G401.6 (cell line): ENCODE data around the gene CHRM2.

Experiments
- FAIRE-seq: peaks from 2 replicates; lab custom pipeline; 2012; peaks lifted over from hg19 to GRCh38; lab: Jason Lieb, UNC

Gene CHRM2

DNA sequence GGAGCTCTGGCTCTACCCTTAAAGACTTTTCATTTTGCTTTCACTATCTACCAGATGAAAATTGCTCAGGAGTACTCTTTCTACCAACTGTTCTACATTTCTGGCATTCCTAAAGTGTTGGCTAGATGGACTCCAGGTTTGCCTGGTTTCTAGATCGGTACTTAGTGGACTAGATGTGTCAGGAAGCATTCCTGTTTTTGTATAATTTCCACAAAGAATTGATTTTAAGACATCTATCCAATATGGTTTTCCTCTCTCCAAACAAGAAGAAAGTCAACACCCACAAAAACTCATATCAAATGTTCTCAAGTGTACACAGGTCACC lies 157.7 kb downstream of the CHRM2 start:
- no peak for FAIRE-seq

DNA sequence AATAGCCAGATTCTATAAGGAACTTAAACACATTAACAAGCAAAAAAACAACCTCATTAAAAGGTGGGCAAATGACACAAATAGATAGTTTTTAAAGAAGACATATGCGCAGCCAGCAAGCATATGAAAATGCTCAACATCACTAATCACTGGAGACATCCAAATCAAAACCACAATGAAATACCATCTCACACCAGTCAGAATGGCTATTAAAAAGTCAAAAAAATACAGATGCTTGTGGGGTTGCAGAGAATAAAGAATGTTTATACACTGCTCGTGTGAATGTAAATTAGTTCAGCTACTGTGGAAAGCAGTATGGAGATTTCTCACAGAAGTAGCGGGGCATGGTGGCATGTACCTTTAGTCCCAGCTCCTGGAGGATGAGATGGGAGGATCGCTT lies 164.0 kb downstream of the CHRM2 start:
- no peak for FAIRE-seq

DNA sequence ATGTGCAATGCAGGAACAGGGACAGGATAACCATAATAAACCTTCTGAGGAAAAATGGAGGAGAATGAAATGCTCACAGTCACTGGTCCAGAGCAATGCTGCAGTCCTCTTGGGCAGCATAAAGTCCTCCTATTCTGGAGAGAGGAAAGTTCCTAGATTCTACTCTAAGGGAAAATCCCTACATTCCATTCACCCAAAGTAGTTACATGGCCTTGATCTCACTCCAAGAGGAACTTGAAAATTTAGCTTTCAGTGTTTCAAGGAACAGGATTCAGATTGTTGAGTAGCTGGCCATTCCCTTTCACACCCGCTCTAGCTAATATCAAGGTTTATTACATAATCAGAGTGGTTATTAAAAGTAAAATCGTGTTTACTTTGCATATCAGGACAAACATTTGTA lies 168.3 kb downstream of the CHRM2 start:
- no peak for FAIRE-seq

DNA sequence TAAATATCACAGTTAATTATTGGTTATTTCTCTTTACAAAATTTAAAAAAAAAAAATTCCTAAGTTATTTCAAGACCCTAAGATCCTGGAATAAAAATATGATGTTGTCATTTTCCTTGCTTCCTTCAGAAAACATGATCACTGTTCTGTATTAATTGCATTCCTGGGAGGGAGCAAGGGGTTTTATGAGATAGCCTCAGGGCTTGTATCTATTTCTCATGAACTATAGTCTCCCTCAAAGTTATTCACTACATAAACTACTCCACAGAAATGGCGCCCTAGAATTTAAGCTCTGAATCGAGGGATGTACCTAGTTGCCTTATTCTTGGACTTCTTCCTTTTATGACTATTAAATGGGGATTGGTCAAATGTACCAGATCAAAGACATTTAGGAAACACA lies 170.3 kb downstream of the CHRM2 start:
- no peak for FAIRE-seq

DNA sequence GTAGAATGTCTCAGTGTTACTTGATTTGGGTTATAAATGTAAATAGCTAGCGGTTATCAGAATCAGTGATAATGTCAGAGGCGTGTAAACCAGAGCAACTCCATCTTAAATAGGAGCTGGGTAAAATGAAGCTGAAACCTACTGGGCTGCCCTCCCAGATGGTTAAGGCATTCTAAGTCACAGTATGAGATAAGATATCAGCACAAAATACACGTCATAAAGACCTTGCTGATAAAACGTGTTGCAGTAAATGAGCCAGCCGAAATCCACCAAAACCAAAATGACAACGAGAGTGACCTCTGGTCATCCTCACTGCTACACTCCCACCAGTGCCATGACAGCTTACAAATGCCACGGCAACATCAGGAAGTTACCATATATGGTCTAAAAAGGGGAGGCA lies 172.3 kb downstream of the CHRM2 start:
- no peak for FAIRE-seq

DNA sequence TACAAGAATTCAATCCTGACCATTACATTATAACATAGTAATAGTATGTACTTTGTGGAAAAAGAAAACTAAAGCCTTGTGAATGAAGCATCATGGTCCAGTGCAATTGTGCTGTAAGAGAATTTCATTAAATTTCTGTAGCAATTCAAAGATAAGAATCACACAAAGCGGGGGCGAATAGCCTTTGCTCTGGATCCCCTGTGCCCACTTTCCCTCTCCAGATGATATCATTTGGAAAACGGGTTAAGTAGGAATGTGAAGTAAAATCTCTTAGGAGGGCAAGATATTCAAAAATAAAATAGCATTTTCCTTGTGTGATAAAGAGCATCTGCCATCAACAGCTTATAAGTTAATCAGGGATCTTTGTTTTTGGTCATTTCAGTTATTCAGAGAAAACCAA lies 177.1 kb downstream of the CHRM2 start:
- FAIRE-seq: no peak

DNA sequence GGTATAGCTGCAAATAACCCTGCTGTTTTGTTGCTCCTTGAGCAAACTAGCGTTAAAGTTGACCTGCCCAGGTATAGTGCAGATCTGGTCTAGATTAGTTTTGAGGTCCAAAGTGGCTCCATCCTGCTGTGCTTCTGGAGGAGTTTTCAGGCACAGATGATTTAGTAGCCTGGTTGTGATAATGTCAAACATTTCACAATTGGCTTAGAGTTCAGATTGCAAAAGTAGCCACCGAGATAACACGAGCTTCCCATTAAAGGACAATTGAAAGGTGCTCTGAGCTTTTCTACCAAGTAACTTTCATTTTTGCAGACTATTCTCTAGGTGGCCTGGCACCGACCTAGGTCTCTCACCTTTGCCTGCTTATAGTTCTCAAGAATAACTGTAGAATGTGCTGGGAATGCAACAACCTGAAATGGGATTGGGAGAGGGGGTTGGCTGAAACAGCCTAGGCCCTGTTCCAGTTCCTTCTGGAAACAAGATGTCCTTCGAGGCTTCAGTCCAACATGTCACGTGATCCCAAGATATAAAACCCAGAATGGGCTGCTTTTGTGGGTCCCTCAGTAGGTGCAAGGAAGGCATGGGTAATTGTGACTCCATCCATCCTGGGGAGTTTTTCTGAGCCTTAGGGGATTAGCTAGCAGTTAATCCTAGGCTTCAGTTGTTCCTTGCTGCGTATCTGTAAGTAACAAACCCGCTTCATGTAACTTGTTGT lies 201.0 kb downstream of the CHRM2 start:
- FAIRE-seq: no peak
